Hepatocyte (in vitro differentiated cells): ENCODE data around the gene CCDC12.

Experiments
- EZH2 ChIP-seq: fragments of 200-600 bp; sonication (generic); IDR thresholded peaks from 2 replicates; pipeline ENCODE4 v1.6.1; 2016; ENCODE audit warnings: antibody characterized with exemption, mild to moderate bottlenecking, borderline replicate concordance
- EZH2phosphoT487 ChIP-seq: fragments of 200-600 bp; sonication (generic); IDR thresholded peaks from one replicate; pipeline ENCODE4 v1.6.1; 2018; ENCODE audit warnings: antibody characterized with exemption, mild to moderate bottlenecking, low read depth, moderate library complexity; ENCODE audit not compliant: unreplicated experiment, severe bottlenecking
- TF ChIP-seq, protein P1 (sequence below): fragments of 200-600 bp; sonication (generic); IDR thresholded peaks from 2 replicates; pipeline ENCODE4 v1.5.1; 2016; ENCODE audit warnings: antibody characterized with exemption, mild to moderate bottlenecking; ENCODE audit not compliant: poor library complexity

DNA sequence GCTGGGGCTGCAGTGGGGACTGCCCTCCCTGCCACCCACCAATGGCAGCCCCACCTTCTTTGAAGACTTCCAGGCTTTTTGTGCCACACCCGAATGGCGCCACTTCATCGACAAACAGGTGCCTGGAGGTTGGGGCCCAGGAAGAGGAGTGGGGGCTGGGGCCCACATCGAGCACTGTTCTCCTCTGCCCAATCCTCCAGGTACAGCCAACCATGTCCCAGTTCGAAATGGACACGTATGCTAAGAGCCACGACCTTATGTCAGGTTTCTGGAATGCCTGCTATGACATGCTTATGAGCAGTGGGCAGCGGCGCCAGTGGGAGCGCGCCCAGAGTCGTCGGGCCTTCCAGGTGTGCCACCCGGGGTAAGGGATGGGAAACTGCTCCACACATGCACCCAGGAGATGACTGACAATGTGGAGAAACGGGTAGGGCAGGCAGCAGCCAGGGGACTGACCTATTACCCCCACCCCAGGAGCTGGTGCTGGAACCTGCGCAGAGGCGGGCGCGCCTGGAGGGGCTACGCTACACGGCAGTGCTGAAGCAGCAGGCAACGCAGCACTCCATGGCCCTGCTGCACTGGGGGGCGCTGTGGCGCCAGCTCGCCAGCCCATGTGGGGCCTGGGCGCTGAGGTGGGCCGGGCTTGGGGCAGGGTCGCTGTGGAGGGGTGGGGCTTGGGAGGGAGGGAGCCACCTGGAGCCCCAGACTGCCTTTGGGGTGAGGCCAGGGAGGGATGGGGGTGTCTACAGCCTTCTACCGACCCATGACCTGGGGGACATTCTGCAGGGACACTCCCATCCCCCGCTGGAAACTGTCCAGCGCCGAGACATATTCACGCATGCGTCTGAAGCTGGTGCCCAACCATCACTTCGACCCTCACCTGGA is 25.9 kb upstream of the CCDC12 start:
- no peak for TF ChIP-seq EZH2
- TF ChIP-seq, protein P1, sequence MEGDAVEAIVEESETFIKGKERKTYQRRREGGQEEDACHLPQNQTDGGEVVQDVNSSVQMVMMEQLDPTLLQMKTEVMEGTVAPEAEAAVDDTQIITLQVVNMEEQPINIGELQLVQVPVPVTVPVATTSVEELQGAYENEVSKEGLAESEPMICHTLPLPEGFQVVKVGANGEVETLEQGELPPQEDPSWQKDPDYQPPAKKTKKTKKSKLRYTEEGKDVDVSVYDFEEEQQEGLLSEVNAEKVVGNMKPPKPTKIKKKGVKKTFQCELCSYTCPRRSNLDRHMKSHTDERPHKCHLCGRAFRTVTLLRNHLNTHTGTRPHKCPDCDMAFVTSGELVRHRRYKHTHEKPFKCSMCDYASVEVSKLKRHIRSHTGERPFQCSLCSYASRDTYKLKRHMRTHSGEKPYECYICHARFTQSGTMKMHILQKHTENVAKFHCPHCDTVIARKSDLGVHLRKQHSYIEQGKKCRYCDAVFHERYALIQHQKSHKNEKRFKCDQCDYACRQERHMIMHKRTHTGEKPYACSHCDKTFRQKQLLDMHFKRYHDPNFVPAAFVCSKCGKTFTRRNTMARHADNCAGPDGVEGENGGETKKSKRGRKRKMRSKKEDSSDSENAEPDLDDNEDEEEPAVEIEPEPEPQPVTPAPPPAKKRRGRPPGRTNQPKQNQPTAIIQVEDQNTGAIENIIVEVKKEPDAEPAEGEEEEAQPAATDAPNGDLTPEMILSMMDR, result no peak
- TF ChIP-seq EZH2phosphoT487, result no peak
